Skeletal muscle tissue (tissue), 4 donors: ENCODE results near the gene BORCS5. TPM values are rescaled to one million over a fixed set of nuclear protein-coding genes. Genes with fewer than 3 reads are reported as not detected.
A peak's percentile ranks its signal among the peaks of the same experiment; 100 is the strongest.
"Not testable (repeated sequence)": the region's sequence is repeated elsewhere in the genome, so short reads cannot be mapped to it uniquely, and the experiment has no call there.

Experiments used
- H3K27ac ChIP-seq: one replicate; pipeline ENCODE4 v1.7.0; 2013; ENCODE audit warnings: mild to moderate bottlenecking, low read depth, low read length, inconsistent platforms
- H3K27me3 ChIP-seq, 3 donors: one replicate each; pipeline ENCODE4 v1.7.0; 2013; ENCODE audit warnings: low read length in 3 of 3; ENCODE audit not compliant: control insufficient read depth in 3 of 3, insufficient read depth in 3 of 3
- H3K36me3 ChIP-seq, 3 donors: one replicate each; pipeline ENCODE4 v1.7.0; 2013; ENCODE audit warnings: low read length in 3 of 3; ENCODE audit not compliant: control insufficient read depth in 3 of 3, insufficient read depth in 3 of 3
- H3K4me1 ChIP-seq, 3 donors: one replicate each; pipeline ENCODE4 v1.7.0; 2013; ENCODE audit warnings: low read length in 3 of 3, mild to moderate bottlenecking in 3 of 3; ENCODE audit not compliant: control insufficient read depth in 3 of 3, insufficient read depth in 3 of 3
- H3K4me3 ChIP-seq, 3 donors: one replicate each; pipeline ENCODE4 v1.7.0; 2013; ENCODE audit warnings: low read length in 3 of 3
- H3K9ac ChIP-seq, 3 donors: one replicate each; pipeline ENCODE4 v1.7.0; 2013; ENCODE audit warnings: low read length in 3 of 3, mild to moderate bottlenecking in 3 of 3, moderate library complexity in 2 of 3, low read depth in 1 of 3
- H3K9me3 ChIP-seq, 3 donors: one replicate each; pipeline ENCODE4 v1.7.0; 2013; ENCODE audit warnings: low read length in 3 of 3; ENCODE audit not compliant: control insufficient read depth in 3 of 3
- total RNA-seq: library from RNA; depleted of rRNA; stranded (reverse); fragments of >200 nt; gene quantifications from one replicate; pipeline ENCODE4 v1.2.3, GENCODE V29; 2014
- donor health status: Osteomylitis.

BORCS5 gene
- total RNA-seq: 19.3 TPM

DNA sequence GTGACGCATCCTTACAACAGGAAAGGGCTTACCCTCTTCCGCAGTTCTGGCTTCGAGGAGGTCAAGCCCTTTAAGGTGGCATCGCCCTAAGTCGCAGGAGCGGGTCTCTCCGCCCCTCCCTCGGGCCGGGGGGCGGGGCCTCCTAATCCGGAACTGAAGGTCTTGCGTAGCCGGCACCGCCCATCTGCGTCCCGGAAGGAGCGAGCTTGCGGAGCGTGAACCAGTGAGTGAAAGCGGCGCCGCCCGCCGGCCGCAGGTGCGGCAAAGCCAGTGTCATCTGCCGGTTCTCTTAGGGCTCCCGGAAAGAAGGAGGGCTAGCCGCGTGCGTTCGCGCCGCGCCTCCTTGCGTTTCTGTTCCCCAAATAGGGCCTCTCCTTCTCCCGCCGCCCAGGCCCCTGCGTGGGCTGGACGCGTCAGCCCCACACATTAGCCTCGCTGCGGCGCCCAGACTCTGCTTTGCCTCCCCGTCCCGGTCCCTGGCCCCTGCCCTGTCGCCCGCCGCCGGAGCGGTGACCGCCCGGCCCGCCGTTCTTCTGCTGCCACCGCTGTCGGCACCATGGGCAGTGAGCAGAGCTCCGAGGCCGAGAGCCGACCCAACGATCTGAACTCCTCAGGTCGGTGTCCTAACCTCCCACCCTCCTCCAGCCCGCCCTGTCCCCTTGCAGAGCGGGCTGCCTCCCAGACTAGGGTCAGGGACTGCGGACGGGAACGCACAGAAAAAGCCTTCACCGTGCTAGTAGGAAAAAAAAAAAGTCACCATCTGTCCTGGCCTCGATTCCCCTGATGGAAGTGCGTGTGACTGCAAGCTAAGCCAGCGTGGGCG, at the start of gene BORCS5:
Gene BORCS5 (plus strand): TSS at position 183 of the 823 bp plus-strand sequence. CDS start 374 bp downstream, at position 557.
- H3K36me3 ChIP-seq: no peaks in the 10 kb centered on the region
- peak within 1 kb of the TSS; percentile 85 to 97 (median 93) for H3K4me3 ChIP-seq
- no peaks in the 10 kb centered on the region for H3K9me3 ChIP-seq
- no peaks in the 10 kb centered on the region for H3K27me3 ChIP-seq
- H3K27ac ChIP-seq: peak within 1 kb of the TSS; percentile 96
- peaks cover 9 to 23% (median 12%) of the 10 kb centered on the region in 3 donors for H3K4me1 ChIP-seq
- H3K9ac ChIP-seq: peak within 1 kb of the TSS; percentile 93 to 96 (median 94)

DNA sequence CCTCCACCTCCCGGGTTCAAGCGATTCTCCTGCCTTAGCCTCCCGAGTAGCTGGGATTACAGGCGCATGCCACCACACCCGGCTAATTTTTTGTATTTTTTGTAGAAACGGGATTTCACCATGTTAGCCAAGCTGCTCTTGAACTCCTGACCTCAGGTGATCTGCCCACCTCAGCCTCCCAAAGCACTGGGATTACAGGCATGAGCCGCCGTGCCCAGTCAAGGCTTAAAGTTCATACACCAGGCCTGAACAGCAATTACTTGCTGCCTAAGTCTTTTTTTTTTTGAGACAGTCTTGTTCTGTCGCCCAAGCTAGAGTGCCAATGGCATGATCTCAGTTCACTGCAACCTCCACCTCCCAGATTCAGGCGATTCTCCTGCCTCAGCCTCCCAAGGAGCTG, 46.2 kb upstream of the BORCS5 start:
- not testable (repeated sequence) for H3K36me3 ChIP-seq, H3K27me3 ChIP-seq, H3K9ac ChIP-seq, H3K27ac ChIP-seq, H3K9me3 ChIP-seq, H3K4me1 ChIP-seq, H3K4me3 ChIP-seq

DNA sequence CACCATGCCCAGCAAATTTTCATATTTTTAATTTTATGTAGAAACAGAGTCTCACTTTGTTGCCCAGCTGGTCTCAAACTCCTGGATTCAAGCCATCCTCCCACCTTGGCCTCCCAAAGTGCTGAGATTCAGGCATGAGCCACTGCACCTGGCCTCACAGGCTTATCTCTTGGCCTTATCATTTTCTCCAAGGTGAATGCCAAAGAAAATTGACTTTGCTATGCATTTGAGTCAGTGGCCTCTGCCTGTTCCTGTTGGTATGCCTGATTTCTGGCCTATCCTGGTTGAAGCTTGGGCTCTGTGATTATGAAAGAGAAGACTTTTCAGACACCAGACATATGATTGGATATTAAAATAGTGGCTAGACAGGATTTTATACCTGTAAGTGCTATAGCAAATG, 41.0 kb upstream of the BORCS5 start:
- Histone ChIP-seq H3K36me3 (no peaks in the 10 kb centered on the region), H3K9me3 (no peaks in the 10 kb centered on the region), H3K9ac (no peak overlapping the region), H3K4me3 (no peak overlapping the region), H3K4me1 (no peaks in the 10 kb centered on the region), H3K27me3 (no peaks in the 10 kb centered on the region), H3K27ac (no peak overlapping the region)

DNA sequence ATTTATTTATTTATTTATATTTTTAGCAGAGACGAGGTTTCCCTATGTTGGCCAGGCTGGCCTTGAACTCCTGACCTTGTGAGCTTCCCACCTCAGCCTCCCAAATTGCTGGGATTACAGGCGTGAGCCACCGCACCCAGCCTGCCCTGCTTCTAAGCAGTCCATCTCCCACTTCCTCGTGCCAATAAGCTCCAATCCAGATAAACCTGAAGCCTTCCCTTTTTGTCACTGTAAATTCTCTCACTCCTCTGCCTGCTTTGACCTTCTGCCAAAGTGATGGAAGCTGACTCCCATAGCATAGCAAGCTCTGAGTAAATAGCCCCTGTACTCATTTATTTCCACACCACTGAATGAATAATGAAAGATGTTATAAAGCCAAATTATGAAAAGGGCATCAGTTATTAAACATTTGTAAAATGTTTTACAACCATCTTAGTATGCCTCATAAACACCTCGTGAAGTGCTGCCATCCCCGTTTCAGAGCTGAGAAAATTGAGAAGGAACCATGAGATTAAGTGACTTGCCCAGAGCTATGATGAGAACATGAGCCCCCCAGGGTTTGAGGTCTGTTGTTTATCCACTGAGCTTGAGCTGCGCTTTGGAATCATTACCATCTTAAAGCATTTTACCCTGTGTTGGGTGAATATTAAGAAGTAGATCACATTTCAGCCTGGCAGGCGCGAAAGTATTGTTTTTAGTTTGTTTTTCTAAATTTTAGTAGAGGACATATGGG, 37.3 kb upstream of the BORCS5 start:
- Histone ChIP-seq H3K27ac (no peak overlapping the region), H3K9ac (no peak overlapping the region), H3K9me3 (no peaks in the 10 kb centered on the region), H3K4me1 (no peaks in the 10 kb centered on the region), H3K36me3 (no peaks in the 10 kb centered on the region), H3K4me3 (peak overlapping the region in 1 of 3 donors; percentile 56), H3K27me3 (no peaks in the 10 kb centered on the region)

DNA sequence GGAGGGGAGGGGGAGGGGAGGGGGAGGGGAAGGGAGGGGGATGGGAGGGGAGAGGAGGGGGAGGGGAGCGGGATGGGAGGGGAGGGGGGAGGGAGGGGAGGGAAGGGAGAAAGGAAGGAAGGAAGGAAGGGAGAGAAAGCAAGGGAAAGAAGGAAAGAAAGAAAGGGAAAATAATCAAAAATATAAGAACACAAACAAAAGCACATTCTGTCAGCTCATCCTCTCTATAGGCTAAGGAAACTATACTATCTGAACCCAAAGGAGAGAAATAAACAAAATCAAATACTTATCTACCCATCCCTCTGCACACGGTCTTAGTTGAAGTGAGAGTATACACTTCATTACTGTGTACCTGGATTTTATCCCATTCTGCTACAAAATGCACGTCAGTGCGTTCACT, 33.8 kb upstream of the BORCS5 start:
- Histone ChIP-seq H3K4me1 (no peaks in the 10 kb centered on the region), H3K27ac (no peak overlapping the region)

DNA sequence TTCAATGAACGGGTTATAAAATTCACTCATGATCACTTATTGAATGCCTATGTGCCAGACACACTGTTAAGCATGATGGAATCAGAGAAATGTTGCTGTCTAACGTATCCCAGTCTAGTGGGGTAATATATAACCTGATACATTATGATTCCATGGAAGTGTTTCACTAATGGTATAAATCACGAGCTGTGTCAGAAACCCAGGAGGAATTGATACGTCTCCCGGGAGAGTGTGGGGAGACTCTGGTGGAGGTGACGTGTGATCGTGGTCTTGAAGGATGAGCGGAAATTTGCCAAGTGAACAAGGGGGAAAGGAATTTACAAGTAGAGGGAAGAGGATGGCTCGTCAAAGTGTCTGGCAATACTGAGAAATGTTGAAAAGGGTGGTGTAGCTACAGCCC, 33.3 kb upstream of the BORCS5 start:
- Histone ChIP-seq H3K27ac (no peak overlapping the region), H3K9ac (no peak overlapping the region), H3K27me3 (no peaks in the 10 kb centered on the region)

More for the DNA sequence above, 33.8 kb upstream of the BORCS5 start:
- H3K9ac ChIP-seq: no peak overlapping the region
- H3K36me3 ChIP-seq: no peaks in the 10 kb centered on the region
- H3K9me3 ChIP-seq: no peaks in the 10 kb centered on the region
- H3K27me3 ChIP-seq: no peaks in the 10 kb centered on the region
- H3K4me3 ChIP-seq: no peak overlapping the region

DNA sequence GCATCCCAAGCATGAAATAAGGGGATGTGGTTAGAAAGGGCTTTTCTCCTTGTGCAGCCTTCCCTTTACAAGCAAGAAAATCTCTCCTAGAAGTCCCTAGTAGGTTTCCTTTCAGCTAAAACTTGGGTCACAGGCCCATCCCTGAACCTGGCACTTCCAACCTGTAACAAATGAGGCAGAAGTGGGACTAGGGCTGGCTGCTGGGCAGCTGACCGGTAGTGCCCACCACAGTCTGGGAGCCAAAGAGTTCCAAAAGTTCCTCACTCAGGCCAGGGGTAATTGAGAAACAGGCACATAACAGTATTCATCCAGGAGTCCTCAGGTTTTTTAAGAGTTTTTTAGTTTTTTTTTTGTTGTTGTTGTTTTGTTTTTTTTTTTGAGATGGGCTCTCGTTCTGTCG, 30.6 kb upstream of the BORCS5 start:
- Histone ChIP-seq H3K4me1 (no peaks in the 10 kb centered on the region), H3K36me3 (peaks cover 0 to 3% (median 3%) of the 10 kb centered on the region in 3 donors), H3K9me3 (no peaks in the 10 kb centered on the region), H3K27ac (no peak overlapping the region), H3K9ac (no peak overlapping the region), H3K27me3 (no peaks in the 10 kb centered on the region), H3K4me3 (no peak overlapping the region)

More for the DNA sequence above, 33.3 kb upstream of the BORCS5 start:
- H3K9me3 ChIP-seq: no peaks in the 10 kb centered on the region
- no peaks in the 10 kb centered on the region for H3K36me3 ChIP-seq
- no peaks in the 10 kb centered on the region for H3K4me1 ChIP-seq
- H3K4me3 ChIP-seq: no peak overlapping the region

DNA sequence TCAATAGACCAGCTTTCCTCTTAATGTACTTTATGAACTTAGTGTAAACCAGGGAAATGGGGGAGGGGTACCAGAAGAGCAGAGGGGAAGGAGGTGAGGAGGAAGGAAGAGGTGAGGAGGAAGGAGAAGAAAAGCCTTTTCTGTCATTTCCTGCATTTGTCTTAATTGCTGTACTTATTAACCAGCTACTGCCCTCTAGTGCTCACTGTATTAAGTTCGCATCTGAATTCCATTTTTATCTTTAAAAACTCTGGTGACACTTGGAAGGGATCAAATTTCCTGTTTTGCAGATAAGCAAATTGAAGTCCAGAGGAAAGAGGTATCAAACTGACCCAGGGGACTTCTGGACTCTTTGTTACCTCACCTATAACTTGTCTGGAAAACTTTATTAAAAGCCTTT, 29.1 kb upstream of the BORCS5 start:
- no peaks in the 10 kb centered on the region for H3K27me3 ChIP-seq
- no peak overlapping the region for H3K4me3 ChIP-seq
- no peaks in the 10 kb centered on the region for H3K4me1 ChIP-seq
- no peaks in the 10 kb centered on the region for H3K9me3 ChIP-seq
- H3K9ac ChIP-seq: no peak overlapping the region
- peaks cover 0 to 3% (median 3%) of the 10 kb centered on the region in 3 donors for H3K36me3 ChIP-seq
- H3K27ac ChIP-seq: no peak overlapping the region

DNA sequence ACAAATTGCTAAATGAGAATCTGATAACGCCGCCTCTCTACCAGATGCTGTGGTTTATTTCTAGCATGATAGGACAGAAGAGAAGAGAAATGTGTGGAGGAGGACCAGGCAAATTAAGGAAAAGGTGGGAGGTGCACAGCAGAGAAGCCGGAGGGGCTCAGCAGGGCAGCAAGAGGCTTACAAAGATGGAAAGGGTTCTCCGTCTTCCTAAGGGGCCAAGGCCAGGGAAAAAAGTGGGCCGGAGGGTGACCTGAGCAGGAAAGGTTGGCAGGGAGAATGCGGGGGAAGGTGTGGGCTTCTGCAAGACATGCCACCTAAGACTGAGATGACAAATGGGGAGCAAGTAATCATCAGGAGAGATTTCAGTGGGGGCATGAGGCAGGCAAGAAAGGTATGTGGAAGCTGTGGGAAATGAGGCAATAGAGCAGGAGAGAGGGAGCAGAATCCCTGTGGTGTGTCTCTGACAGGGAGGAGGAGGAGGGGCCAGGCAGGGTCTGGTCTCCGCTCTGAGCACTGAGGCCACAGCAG, 25.6 kb upstream of the BORCS5 start:
- Histone ChIP-seq H3K4me3 (no peak overlapping the region), H3K27me3 (no peaks in the 10 kb centered on the region), H3K9ac (no peak overlapping the region), H3K36me3 (peaks cover 0 to 3% (median 3%) of the 10 kb centered on the region in 3 donors), H3K9me3 (no peaks in the 10 kb centered on the region), H3K27ac (no peak overlapping the region), H3K4me1 (peaks cover 0 to 6% (median 4%) of the 10 kb centered on the region in 3 donors)

DNA sequence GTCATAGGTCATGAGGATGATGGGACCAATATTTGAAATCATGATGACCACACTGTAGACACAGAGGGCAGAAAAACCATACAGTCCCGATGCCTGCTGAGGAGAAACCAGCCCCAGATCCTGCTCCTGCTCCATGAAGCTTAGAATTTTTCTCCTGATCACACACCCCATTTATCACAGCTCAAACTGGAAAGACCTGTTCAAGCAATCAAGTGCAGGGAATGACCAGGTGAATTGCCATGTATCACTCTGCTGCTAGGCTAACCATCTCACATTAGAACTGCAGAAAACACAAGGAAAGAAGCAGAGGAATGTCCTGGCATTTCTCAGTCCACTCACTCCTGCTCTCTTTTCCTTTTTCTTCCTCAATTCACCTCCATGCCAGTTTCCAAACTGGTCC, 25.0 kb upstream of the BORCS5 start:
- H3K9ac ChIP-seq: no peak overlapping the region
- H3K27me3 ChIP-seq: no peaks in the 10 kb centered on the region
- no peaks in the 10 kb centered on the region for H3K9me3 ChIP-seq
- H3K4me1 ChIP-seq: peaks cover 0 to 6% (median 4%) of the 10 kb centered on the region in 3 donors
- no peak overlapping the region for H3K4me3 ChIP-seq
- H3K27ac ChIP-seq: no peak overlapping the region
- H3K36me3 ChIP-seq: peaks cover 0 to 3% (median 3%) of the 10 kb centered on the region in 3 donors
